Measurements from ENCODE around the gene C10orf67.

C10orf67 gene

DNA sequence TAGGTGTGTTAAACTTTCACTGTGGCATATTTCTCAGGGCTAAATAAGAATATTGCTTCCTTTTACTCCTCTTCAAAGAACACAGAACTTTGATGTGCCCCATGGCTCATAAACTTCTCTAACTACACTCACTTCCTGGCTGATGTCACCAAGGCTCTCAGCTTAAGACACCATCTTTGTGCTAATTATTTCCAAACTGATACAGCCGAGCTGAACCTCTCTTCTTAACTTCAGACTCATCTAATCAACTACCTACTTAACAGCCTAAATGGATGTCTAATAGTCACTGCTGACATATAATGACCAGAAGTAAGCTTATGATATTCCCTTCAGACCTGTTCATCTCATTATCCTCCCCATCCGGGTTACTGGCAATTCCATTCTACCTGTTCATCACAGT is 3.6 kb downstream of the C10orf67 start:
- no peak for DNase-seq (ENCODE audit: low read depth in 1 of 2, low spot score in 1 of 2)
- TF ChIP-seq GABPA (IDR thresholded peaks at IDR 0.05; ENCODE audit: low read depth) (no peak), POLR2AphosphoS5 (IDR thresholded peaks at IDR 0.05; ENCODE audit: low read depth) (no peak), SPI1 (IDR thresholded peaks at IDR 0.05; ENCODE audit: borderline replicate concordance, low read depth) (no peak)
- TF ChIP-seq, protein P1, sequence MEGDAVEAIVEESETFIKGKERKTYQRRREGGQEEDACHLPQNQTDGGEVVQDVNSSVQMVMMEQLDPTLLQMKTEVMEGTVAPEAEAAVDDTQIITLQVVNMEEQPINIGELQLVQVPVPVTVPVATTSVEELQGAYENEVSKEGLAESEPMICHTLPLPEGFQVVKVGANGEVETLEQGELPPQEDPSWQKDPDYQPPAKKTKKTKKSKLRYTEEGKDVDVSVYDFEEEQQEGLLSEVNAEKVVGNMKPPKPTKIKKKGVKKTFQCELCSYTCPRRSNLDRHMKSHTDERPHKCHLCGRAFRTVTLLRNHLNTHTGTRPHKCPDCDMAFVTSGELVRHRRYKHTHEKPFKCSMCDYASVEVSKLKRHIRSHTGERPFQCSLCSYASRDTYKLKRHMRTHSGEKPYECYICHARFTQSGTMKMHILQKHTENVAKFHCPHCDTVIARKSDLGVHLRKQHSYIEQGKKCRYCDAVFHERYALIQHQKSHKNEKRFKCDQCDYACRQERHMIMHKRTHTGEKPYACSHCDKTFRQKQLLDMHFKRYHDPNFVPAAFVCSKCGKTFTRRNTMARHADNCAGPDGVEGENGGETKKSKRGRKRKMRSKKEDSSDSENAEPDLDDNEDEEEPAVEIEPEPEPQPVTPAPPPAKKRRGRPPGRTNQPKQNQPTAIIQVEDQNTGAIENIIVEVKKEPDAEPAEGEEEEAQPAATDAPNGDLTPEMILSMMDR (IDR thresholded peaks at IDR 0.05; ENCODE audit: insufficient read depth, low read length) = no peak
- TF ChIP-seq, protein P2, sequence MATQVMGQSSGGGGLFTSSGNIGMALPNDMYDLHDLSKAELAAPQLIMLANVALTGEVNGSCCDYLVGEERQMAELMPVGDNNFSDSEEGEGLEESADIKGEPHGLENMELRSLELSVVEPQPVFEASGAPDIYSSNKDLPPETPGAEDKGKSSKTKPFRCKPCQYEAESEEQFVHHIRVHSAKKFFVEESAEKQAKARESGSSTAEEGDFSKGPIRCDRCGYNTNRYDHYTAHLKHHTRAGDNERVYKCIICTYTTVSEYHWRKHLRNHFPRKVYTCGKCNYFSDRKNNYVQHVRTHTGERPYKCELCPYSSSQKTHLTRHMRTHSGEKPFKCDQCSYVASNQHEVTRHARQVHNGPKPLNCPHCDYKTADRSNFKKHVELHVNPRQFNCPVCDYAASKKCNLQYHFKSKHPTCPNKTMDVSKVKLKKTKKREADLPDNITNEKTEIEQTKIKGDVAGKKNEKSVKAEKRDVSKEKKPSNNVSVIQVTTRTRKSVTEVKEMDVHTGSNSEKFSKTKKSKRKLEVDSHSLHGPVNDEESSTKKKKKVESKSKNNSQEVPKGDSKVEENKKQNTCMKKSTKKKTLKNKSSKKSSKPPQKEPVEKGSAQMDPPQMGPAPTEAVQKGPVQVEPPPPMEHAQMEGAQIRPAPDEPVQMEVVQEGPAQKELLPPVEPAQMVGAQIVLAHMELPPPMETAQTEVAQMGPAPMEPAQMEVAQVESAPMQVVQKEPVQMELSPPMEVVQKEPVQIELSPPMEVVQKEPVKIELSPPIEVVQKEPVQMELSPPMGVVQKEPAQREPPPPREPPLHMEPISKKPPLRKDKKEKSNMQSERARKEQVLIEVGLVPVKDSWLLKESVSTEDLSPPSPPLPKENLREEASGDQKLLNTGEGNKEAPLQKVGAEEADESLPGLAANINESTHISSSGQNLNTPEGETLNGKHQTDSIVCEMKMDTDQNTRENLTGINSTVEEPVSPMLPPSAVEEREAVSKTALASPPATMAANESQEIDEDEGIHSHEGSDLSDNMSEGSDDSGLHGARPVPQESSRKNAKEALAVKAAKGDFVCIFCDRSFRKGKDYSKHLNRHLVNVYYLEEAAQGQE (IDR thresholded peaks at IDR 0.05; ENCODE audit: insufficient replicate concordance, low read depth) = no peak
- no peak overlapping the region for H3K27ac ChIP-seq (replicated peaks)

DNA sequence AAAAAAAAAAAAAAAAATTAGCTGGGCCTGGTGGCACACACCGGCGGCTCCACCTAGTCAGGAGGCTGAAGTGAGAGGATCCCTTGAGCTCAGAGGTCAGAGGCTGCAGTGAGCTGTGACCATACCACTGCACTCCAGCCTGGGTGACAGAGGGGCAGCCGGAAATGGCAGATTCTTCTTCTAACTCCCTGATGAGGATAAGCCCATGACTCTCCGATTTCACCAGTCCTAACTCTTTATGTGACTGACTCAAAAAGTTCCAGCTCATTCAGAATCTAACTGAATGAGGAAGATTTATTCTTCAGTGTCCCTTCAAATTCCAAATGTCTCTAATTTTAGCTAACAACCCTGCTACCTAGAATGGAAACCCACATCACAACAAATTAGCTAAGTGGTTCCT is 4.2 kb downstream of the C10orf67 start:
- no peak for DNase-seq (ENCODE audit: low read depth in 1 of 2, low spot score in 1 of 2)
- no peaks in the 10 kb centered on the region for H3K27me3 ChIP-seq (ENCODE audit: insufficient read depth, poor library complexity, severe bottlenecking)
- no peak overlapping the region for H3K4me3 ChIP-seq (replicated peaks; ENCODE audit: insufficient read depth, low read length)
- TF ChIP-seq GABPA (IDR thresholded peaks at IDR 0.05; ENCODE audit: low read depth) (no peak), SPI1 (IDR thresholded peaks at IDR 0.05; ENCODE audit: borderline replicate concordance, low read depth) (no peak), POLR2AphosphoS5 (IDR thresholded peaks at IDR 0.05; ENCODE audit: low read depth) (no peak)
- TF ChIP-seq, protein P1 (IDR thresholded peaks at IDR 0.05; ENCODE audit: insufficient read depth, low read length) = no peak
- TF ChIP-seq, protein P2 (IDR thresholded peaks at IDR 0.05; ENCODE audit: insufficient replicate concordance, low read depth) = no peak
- no peak overlapping the region for H3K27ac ChIP-seq (replicated peaks)

More for the DNA sequence above, 3.6 kb downstream of the C10orf67 start:
- Histone ChIP-seq H3K4me3 (replicated peaks; ENCODE audit: insufficient read depth, low read length) (no peak overlapping the region), H3K27me3 (ENCODE audit: insufficient read depth, poor library complexity, severe bottlenecking) (no peaks in the 10 kb centered on the region)

DNA sequence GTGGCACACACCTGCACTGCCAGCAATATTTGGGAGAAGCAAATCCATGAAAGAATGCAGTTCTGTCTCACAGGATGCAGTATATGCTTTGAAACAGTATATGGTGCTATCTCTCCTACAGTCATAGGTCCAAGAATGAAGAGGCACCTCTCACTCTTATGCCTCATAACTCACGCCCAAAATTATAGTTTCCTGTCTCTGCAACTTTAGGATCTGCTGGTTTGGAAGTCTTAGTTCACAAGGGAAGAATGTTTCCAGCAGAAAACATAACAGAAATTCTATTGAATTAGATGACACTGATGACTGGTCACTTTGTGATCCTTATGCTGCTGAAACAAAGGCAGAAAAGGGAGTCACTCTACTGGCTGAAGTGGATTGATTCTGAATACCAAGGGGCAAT is 5.7 kb downstream of the C10orf67 start:
- no peak overlapping the region for H3K4me3 ChIP-seq (replicated peaks; ENCODE audit: insufficient read depth, low read length)
- no peak for DNase-seq (ENCODE audit: low read depth in 1 of 2, low spot score in 1 of 2)
- TF ChIP-seq, protein P1 (IDR thresholded peaks at IDR 0.05; ENCODE audit: insufficient read depth, low read length) = no peak
- TF ChIP-seq POLR2AphosphoS5 (IDR thresholded peaks at IDR 0.05; ENCODE audit: low read depth) (no peak), SPI1 (IDR thresholded peaks at IDR 0.05; ENCODE audit: borderline replicate concordance, low read depth) (no peak), GABPA (IDR thresholded peaks at IDR 0.05; ENCODE audit: low read depth) (no peak)
- TF ChIP-seq, protein P2 (IDR thresholded peaks at IDR 0.05; ENCODE audit: insufficient replicate concordance, low read depth) = no peak
- no peaks in the 10 kb centered on the region for H3K27me3 ChIP-seq (ENCODE audit: insufficient read depth, poor library complexity, severe bottlenecking)
- H3K27ac ChIP-seq (replicated peaks) = no peak overlapping the region

All from HL-60 (cell line).